Neuronal stem cell (in vitro differentiated cells): ENCODE data around the gene IGSF9.

Experiments
- DNase-seq: peaks from one replicate; pipeline ENCODE4 v3.0.0-alpha.2; 2013; ENCODE audit warnings: low spot score
- H2AFZ ChIP-seq: one replicate; pipeline ENCODE4 v1.6.1; 2013; ENCODE audit warnings: mild to moderate bottlenecking, low read length, inconsistent platforms
- H2AK5ac ChIP-seq: 2 replicates; pipeline ENCODE4 v1.6.1; 2013; ENCODE audit warnings: low read depth, mild to moderate bottlenecking, inconsistent platforms, low read length, moderate library complexity, mixed read lengths
- H2BK120ac ChIP-seq: 2 replicates; pipeline ENCODE4 v1.6.1; 2013; ENCODE audit warnings: low read depth, mild to moderate bottlenecking, inconsistent platforms, low read length, moderate library complexity, mixed read lengths
- H2BK12ac ChIP-seq: one replicate; pipeline ENCODE4 v1.6.1; 2013; ENCODE audit warnings: low read length, inconsistent platforms
- H2BK15ac ChIP-seq: 2 replicates; pipeline ENCODE4 v1.6.1; 2013; ENCODE audit warnings: mild to moderate bottlenecking, low read length, inconsistent platforms, mixed read lengths
- H2BK5ac ChIP-seq: one replicate; pipeline ENCODE4 v1.6.1; 2013; ENCODE audit warnings: inconsistent platforms, mild to moderate bottlenecking, low read length, moderate library complexity
- H3K14ac ChIP-seq: one replicate; pipeline ENCODE4 v1.6.1; 2013; ENCODE audit warnings: low read length, inconsistent platforms
- H3K18ac ChIP-seq: 2 replicates; pipeline ENCODE4 v1.6.1; 2013; ENCODE audit warnings: low read length, inconsistent platforms
- H3K23ac ChIP-seq: 2 replicates; pipeline ENCODE4 v1.6.1; 2013; ENCODE audit warnings: low read depth, mild to moderate bottlenecking, mixed read lengths, low read length, inconsistent platforms; ENCODE audit not compliant: poor library complexity
- H3K27ac ChIP-seq: replicated peaks from 3 replicates; pipeline ENCODE4 v1.5.1; 2013; ENCODE audit warnings: low read length, inconsistent platforms
- H3K27me3 ChIP-seq, 3 experiments: 2 replicates each; pipeline ENCODE4 v1.6.1; 2013; ENCODE audit warnings: low read length in 3 of 3, mild to moderate bottlenecking in 2 of 3, inconsistent platforms in 1 of 3, low read depth in 1 of 3, mixed read lengths in 1 of 3, moderate library complexity in 1 of 3; ENCODE audit not compliant: control insufficient read depth in 3 of 3, insufficient read depth in 3 of 3
- H3K36me3 ChIP-seq, 2 donors: replicated peaks in 1 of 2; 2 replicates each; pipeline ENCODE4 v1.6.1; 2013; ENCODE audit warnings: low read length in 2 of 2; ENCODE audit not compliant: control insufficient read depth in 2 of 2, insufficient read depth in 2 of 2
- H3K4ac ChIP-seq: 2 replicates; pipeline ENCODE4 v1.6.1; 2013; ENCODE audit warnings: inconsistent platforms, mild to moderate bottlenecking, low read length, moderate library complexity
- H3K4me1 ChIP-seq, 2 donors: 1 replicate in 1 of 2; 2 replicates in 1 of 2; pipeline ENCODE4 v1.6.1; 2013; ENCODE audit warnings: low read length in 2 of 2, low read depth in 1 of 2; ENCODE audit not compliant: control insufficient read depth in 2 of 2, insufficient read depth in 1 of 2
- H3K4me2 ChIP-seq: one replicate; pipeline ENCODE4 v1.6.1; 2013; ENCODE audit warnings: mild to moderate bottlenecking, low read length, inconsistent platforms; ENCODE audit not compliant: insufficient read depth, poor library complexity, severe bottlenecking
- H3K4me3 ChIP-seq, 2 donors: 2 replicates each; pipeline ENCODE4 v1.5.1; 2013; ENCODE audit warnings: low read length in 2 of 2, mild to moderate bottlenecking in 2 of 2, inconsistent platforms in 1 of 2, moderate library complexity in 1 of 2
- H3K79me1 ChIP-seq: one replicate; pipeline ENCODE4 v1.6.1; 2013; ENCODE audit warnings: low read depth, mild to moderate bottlenecking, inconsistent platforms, low read length, moderate library complexity
- H3K9ac ChIP-seq: one replicate; pipeline ENCODE4 v1.6.1; 2013; ENCODE audit warnings: mild to moderate bottlenecking, low read depth, low read length, inconsistent platforms; ENCODE audit not compliant: poor library complexity
- H3K9me3 ChIP-seq, 2 donors: replicated peaks in 1 of 2; 2 replicates each; pipeline versions ENCODE3 to v1.6.1; 2013; ENCODE audit warnings: low read length in 2 of 2, mild to moderate bottlenecking in 2 of 2, inconsistent platforms in 1 of 2, low read depth in 1 of 2, mixed read lengths in 1 of 2, moderate library complexity in 1 of 2; ENCODE audit not compliant: control insufficient read depth in 2 of 2, insufficient read depth in 1 of 2
- H4K8ac ChIP-seq: one replicate; pipeline ENCODE4 v1.6.1; 2013; ENCODE audit warnings: low read depth, mild to moderate bottlenecking, inconsistent platforms, low read length, moderate library complexity
- H4K91ac ChIP-seq: one replicate; pipeline ENCODE4 v1.6.1; 2013; ENCODE audit warnings: low read length, low read depth, mild to moderate bottlenecking, inconsistent platforms; ENCODE audit not compliant: poor library complexity
- WGBS, 2 donors: extraction: QIAGEN DNeasy Blood & Tissue Kit; methylation state at CpG; one replicate each; pipeline ENCODE4 v1.1.7; 2013; ENCODE audit warnings: missing lambda C conversion rate in 2 of 2, mixed read lengths in 1 of 2; ENCODE audit not compliant: insufficient read length in 2 of 2, insufficient replicate concordance in 1 of 2; ENCODE audit errors: extremely low coverage in 2 of 2; 5-methylcytosine and 5-hydroxymethylcytosine counted together

The IGSF9 gene

GRCh38 chr1:159987186-159987585, 41.8 kb upstream of the IGSF9 start:
- Histone ChIP-seq H3K18ac (no peak overlapping the region), H3K27ac (no peak overlapping the region), H2BK12ac (no peak overlapping the region), H2AFZ (no peak overlapping the region), H3K4me1 (peaks cover 0 to under 1% of the 10 kb centered on the region in 2 donors), H3K9me3 (no peaks in the 10 kb centered on the region), H3K36me3 (no peaks in the 10 kb centered on the region), H3K14ac (no peak overlapping the region), H4K8ac (no peak overlapping the region), H2BK5ac (no peak overlapping the region), H2AK5ac (no peak overlapping the region), H3K23ac (no peak overlapping the region), H3K4me3 (no peak overlapping the region), H4K91ac (no peak overlapping the region), H3K4me2 (no peak overlapping the region), H3K27me3 (peaks cover 0 to 36% (median 0%) of the 10 kb centered on the region in 3 experiments), H3K9ac (no peak overlapping the region), H3K4ac (no peak overlapping the region), H3K79me1 (no peaks in the 10 kb centered on the region), H2BK120ac (no peak overlapping the region), H2BK15ac (no peak overlapping the region)
- DNase-seq, result no peak
- no CpG with 5 or more reads among the region's 4 CpGs for WGBS, 2 donors

- Histone ChIP-seq H3K4ac (no peak overlapping the region), H3K4me3 (no peak overlapping the region), H4K91ac (no peak overlapping the region), H3K36me3 (no peaks in the 10 kb centered on the region), H3K14ac (no peak overlapping the region), H3K79me1 (no peaks in the 10 kb centered on the region), H2BK15ac (no peak overlapping the region), H3K23ac (no peak overlapping the region), H3K27me3 (peaks cover 0 to 34% (median 0%) of the 10 kb centered on the region in 3 experiments), H2BK120ac (no peak overlapping the region), H2BK12ac (no peak overlapping the region), H3K4me2 (no peak overlapping the region), H3K9me3 (no peaks in the 10 kb centered on the region), H2BK5ac (no peak overlapping the region), H2AK5ac (no peak overlapping the region), H3K27ac (no peak overlapping the region), H2AFZ (no peak overlapping the region), H4K8ac (no peak overlapping the region), H3K18ac (no peak overlapping the region), H3K9ac (no peak overlapping the region), H3K4me1 (no peaks in the 10 kb centered on the region)
- WGBS, 2 donors, result no CpG with 5 or more reads among the region's 1 CpG
- no peak for DNase-seq
Measured at GRCh38 chr1:159986531-159986930, 41.1 kb upstream of the IGSF9 start.

GRCh38 chr1:159986093-159986492, 40.7 kb upstream of the IGSF9 start:
- H3K79me1 ChIP-seq, result no peaks in the 10 kb centered on the region
- H2BK120ac ChIP-seq, result no peak overlapping the region
- H3K9ac ChIP-seq, result no peak overlapping the region
- no peak overlapping the region for H2BK12ac ChIP-seq
- no CpG with 5 or more reads among the region's 2 CpGs for WGBS, 2 donors
- H2BK15ac ChIP-seq, result no peak overlapping the region
- H3K14ac ChIP-seq, result no peak overlapping the region
- H3K9me3 ChIP-seq, result no peaks in the 10 kb centered on the region
- no peak overlapping the region for H3K4me3 ChIP-seq
- no peak for DNase-seq
- no peak overlapping the region for H2AFZ ChIP-seq
- H4K91ac ChIP-seq, result no peak overlapping the region
- H3K27me3 ChIP-seq, result peaks cover 0 to 35% (median 0%) of the 10 kb centered on the region in 3 experiments
- H2AK5ac ChIP-seq, result no peak overlapping the region
- no peaks in the 10 kb centered on the region for H3K36me3 ChIP-seq
- H3K4me2 ChIP-seq, result no peak overlapping the region
- no peak overlapping the region for H3K4ac ChIP-seq
- no peak overlapping the region for H3K18ac ChIP-seq
- H3K27ac ChIP-seq, result no peak overlapping the region
- H3K4me1 ChIP-seq, result no peaks in the 10 kb centered on the region
- no peak overlapping the region for H2BK5ac ChIP-seq
- no peak overlapping the region for H4K8ac ChIP-seq
- H3K23ac ChIP-seq, result no peak overlapping the region

GRCh38 chr1:159985473-159985872, 40.1 kb upstream of the IGSF9 start:
- no peak overlapping the region for H3K23ac ChIP-seq
- H3K4me1 ChIP-seq, result no peaks in the 10 kb centered on the region
- no peak overlapping the region for H3K18ac ChIP-seq
- no peak overlapping the region for H4K91ac ChIP-seq
- no CpG with 5 or more reads among the region's 6 CpGs for WGBS, 2 donors
- H3K79me1 ChIP-seq, result no peaks in the 10 kb centered on the region
- no peak overlapping the region for H2BK5ac ChIP-seq
- H3K4me3 ChIP-seq, result no peak overlapping the region
- no peak overlapping the region for H3K14ac ChIP-seq
- no peaks in the 10 kb centered on the region for H3K9me3 ChIP-seq
- H2AK5ac ChIP-seq, result no peak overlapping the region
- no peak overlapping the region for H3K27ac ChIP-seq
- H2BK12ac ChIP-seq, result no peak overlapping the region
- no peak overlapping the region for H3K4me2 ChIP-seq
- H2AFZ ChIP-seq, result no peak overlapping the region
- H3K27me3 ChIP-seq, result peaks cover 0 to 39% (median 0%) of the 10 kb centered on the region in 3 experiments
- no peaks in the 10 kb centered on the region for H3K36me3 ChIP-seq
- no peak overlapping the region for H4K8ac ChIP-seq
- H3K4ac ChIP-seq, result peak overlapping the region; percentile 5
- H2BK120ac ChIP-seq, result no peak overlapping the region
- no peak overlapping the region for H3K9ac ChIP-seq
- no peak for DNase-seq
- H2BK15ac ChIP-seq, result no peak overlapping the region
